ENCODE results near the gene QSER1.

Gene QSER1

DNA sequence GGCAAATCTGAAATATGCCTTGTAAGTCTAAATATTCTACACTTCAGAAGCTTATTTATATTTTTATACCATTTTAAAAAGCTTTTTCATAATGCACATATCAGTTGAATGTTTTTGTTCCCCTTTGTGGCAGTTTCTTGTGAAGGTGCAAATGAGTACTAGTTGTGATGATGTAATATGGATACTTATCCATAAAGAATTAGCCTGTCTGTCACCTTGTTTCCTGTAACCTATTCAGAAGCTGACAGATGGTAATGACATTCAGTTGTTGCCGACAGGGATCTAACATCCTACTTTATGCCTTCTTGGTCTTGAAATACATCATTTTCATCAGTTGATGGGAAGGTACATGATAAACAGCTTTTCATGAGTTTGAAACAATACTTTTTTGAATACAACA, 2.9 kb downstream of the QSER1 start:
- no peak for DNase-seq (ENCODE audit: low read depth)
- no peak overlapping the region for H3K4me3 ChIP-seq (ENCODE audit: low read depth, low read length)
- TF ChIP-seq, protein P1, sequence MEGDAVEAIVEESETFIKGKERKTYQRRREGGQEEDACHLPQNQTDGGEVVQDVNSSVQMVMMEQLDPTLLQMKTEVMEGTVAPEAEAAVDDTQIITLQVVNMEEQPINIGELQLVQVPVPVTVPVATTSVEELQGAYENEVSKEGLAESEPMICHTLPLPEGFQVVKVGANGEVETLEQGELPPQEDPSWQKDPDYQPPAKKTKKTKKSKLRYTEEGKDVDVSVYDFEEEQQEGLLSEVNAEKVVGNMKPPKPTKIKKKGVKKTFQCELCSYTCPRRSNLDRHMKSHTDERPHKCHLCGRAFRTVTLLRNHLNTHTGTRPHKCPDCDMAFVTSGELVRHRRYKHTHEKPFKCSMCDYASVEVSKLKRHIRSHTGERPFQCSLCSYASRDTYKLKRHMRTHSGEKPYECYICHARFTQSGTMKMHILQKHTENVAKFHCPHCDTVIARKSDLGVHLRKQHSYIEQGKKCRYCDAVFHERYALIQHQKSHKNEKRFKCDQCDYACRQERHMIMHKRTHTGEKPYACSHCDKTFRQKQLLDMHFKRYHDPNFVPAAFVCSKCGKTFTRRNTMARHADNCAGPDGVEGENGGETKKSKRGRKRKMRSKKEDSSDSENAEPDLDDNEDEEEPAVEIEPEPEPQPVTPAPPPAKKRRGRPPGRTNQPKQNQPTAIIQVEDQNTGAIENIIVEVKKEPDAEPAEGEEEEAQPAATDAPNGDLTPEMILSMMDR (conservative IDR thresholded peaks at IDR 0.05; ENCODE audit: low read depth, low read length): no peak

DNA sequence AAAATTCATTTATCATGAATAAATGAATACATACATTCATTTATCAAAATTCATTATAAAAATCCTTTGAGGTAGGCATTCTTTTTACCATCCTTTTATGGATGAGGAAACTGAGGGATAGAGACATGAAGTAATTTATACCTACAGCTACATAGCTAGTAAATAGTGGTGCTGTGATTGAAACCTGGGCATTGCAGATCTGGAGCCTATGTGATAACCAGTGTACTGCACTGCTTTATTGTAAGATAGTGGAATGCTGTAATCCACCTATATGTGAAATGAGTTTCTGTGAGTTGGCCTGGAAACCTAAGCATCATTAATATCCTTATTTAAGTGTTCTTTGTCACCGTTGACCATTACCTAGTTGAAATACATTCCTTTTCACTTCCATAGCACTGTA, 4.5 kb downstream of the QSER1 start:
- TF ChIP-seq, protein P1 (conservative IDR thresholded peaks at IDR 0.05; ENCODE audit: low read depth, low read length): no peak
- DNase-seq (ENCODE audit: low read depth): no peak
- H3K4me3 ChIP-seq (ENCODE audit: low read depth, low read length): no peak overlapping the region

DNA sequence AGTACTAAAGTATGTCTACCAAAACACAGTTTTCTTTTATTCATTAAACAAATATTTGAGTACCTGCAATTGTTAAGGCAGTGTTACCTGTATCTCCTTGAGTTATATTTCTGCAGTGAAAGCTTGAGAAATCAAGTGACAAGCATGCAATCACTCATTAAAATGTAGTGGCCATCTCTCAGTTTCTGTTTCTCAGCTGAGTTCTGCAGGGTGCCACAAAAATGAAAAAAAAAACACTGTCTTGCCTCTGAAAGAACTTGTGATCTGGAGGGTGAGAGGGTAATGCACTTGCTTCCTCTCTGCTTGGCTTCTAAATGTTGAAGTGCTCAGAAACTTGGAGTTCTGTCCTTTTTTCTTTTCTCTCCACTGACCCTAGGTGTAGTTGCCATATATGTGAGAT, 6.8 kb downstream of the QSER1 start:
- TF ChIP-seq, protein P1 (conservative IDR thresholded peaks at IDR 0.05; ENCODE audit: low read depth, low read length): no peak
- no peak for DNase-seq (ENCODE audit: low read depth)
- H3K4me3 ChIP-seq (ENCODE audit: low read depth, low read length): no peak overlapping the region

DNA sequence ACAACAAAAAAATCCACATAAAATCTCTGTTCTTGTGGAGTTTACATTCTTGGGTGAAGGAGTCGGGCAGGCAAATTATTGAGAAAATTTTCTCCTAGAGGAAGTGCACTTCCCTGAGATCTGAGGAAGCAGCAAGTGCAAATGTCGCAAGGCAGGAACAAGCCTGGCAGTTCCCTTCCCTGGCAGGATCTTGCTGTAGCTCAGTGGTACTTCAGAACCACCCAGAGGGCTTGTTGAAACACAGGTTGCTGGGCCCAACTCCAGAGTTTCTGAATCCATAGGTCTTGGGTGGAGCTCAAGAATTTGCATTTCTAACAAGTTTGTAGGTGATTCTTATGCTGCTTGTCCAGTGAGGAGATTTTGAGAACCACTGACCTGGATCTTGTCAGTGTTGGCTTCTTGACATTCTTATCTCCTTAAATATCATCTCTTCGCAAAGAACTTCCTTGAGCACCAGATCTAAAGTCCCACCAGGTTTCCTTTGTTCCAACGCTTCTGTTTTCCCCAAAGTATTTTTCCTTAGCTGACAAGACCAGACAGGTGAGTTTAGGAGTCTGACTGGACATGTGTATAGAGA, 9.6 kb downstream of the QSER1 start:
- TF ChIP-seq, protein P1 (conservative IDR thresholded peaks at IDR 0.05; ENCODE audit: low read depth, low read length): no peak
- no peak overlapping the region for H3K4me3 ChIP-seq (ENCODE audit: low read depth, low read length)
- DNase-seq (ENCODE audit: low read depth): no peak

DNA sequence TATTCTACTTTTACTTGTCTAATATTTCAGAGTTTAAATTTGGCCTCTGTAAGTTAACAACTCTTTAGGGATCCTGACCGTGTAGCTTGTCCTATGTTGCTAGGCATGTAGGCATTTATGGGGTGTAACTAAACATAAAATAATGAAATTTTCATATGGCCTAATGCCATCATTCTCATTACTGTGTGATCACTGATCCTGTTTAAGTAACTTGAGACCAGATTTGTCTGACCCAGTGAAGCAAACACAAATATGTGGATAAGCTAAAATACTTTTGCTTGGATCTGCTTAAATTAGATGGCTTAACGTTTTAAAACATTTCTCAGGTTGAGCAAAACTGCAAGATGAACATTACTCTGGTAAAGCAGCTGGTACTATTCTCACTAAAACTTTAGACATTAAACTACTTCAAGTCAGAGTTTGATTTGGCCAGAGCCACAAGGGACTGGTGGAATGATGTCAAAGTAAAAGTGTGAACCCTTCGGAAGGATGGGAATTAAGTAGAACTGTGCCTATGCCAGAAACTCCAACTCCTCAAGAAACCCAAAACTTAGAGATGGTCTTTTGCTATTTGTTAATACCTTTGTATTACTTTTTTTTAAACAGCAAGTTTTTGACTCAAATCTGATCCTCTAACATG, 12.5 kb downstream of the QSER1 start:
- no peak overlapping the region for H3K4me3 ChIP-seq (ENCODE audit: low read depth, low read length)
- DNase-seq (ENCODE audit: low read depth): peak; percentile 44
- TF ChIP-seq, protein P1 (conservative IDR thresholded peaks at IDR 0.05; ENCODE audit: low read depth, low read length): no peak

DNA sequence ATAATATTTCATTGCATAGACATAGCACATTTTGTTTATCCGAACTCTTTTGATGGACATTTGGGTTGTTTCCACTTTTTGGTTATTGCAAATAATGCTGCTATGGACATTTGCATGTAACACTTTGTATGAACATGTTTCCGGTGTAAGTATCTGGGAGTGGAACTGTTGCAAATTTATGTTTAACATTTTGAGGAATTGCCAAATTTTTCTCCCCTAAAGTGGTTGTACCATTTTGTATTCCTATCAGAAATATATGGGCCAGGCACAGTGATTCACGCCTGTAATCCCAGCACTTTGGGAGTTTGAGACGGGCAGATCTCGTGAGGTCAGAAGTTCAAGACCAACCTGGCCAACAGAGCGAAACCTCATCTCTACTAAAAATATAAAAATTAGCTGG, 16.0 kb downstream of the QSER1 start:
- TF ChIP-seq, protein P1 (conservative IDR thresholded peaks at IDR 0.05; ENCODE audit: low read depth, low read length): no peak
- H3K4me3 ChIP-seq (ENCODE audit: low read depth, low read length): no peak overlapping the region
- no peak for DNase-seq (ENCODE audit: low read depth)

DNA sequence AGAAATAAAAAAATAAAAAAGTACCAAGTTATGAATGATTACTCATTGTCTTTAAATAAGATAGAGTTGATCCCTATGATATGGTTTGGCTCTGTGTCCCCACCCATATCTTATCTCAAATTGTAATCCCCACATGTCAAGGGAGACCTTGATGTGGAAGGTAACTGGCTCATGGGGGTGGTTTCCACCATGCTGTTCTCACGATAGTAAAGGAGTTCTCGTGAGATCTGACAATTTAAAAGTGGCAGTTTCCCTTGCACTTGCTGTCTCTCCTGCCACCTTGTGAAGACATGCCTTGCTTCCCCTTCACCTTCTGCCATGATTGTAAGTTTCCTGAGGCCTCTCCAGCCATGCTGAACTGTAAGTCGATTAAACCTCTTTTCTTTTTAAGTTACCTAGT, 18.8 kb downstream of the QSER1 start:
- no peak overlapping the region for H3K4me3 ChIP-seq (ENCODE audit: low read depth, low read length)
- TF ChIP-seq, protein P1 (conservative IDR thresholded peaks at IDR 0.05; ENCODE audit: low read depth, low read length): no peak
- DNase-seq (ENCODE audit: low read depth): no peak

All from choroid plexus epithelial cell (primary cell).